Neutrophil (primary cell): ENCODE results near the gene ABAT.
A peak's percentile ranks its signal among the peaks of the same experiment; 100 is the strongest.

ENCODE experiments used
- H3K27ac ChIP-seq: fragments of 200-600 bp; sonication (generic); 2 replicates; pipeline ENCODE4 v1.5.1; 2016; ENCODE audit warnings: mild to moderate bottlenecking, moderate library complexity
- H3K27me3 ChIP-seq: fragments of 200-600 bp; sonication (generic); 2 replicates; pipeline ENCODE4 v1.6.0; 2016; ENCODE audit warnings: mild to moderate bottlenecking
- H3K36me3 ChIP-seq: fragments of 200-600 bp; sonication (generic); 2 replicates; pipeline ENCODE4 v1.5.1; 2017
- H3K4me1 ChIP-seq, 2 experiments: fragments of 200-600 bp in 1 of 2; sonication (generic) in 1 of 2; 1 replicate in 1 of 2; 2 replicates in 1 of 2; pipeline versions ENCODE4 v1.5.1 to v1.6.1; 2013 to 2016; ENCODE audit warnings: low read depth in 1 of 2, low read length in 1 of 2, mild to moderate bottlenecking in 1 of 2, moderate library complexity in 1 of 2; ENCODE audit not compliant: control insufficient read depth in 1 of 2, insufficient read depth in 1 of 2
- H3K4me3 ChIP-seq, 2 experiments: fragments of 200-600 bp in 1 of 2; sonication (generic) in 1 of 2; 1 replicate in 1 of 2; 2 replicates in 1 of 2; pipeline ENCODE4 v1.5.1; 2013 to 2016; ENCODE audit warnings: low read depth in 1 of 2, low read length in 1 of 2, mild to moderate bottlenecking in 1 of 2, moderate library complexity in 1 of 2
- H3K9me3 ChIP-seq: fragments of 200-600 bp; sonication (generic); 2 replicates; pipeline ENCODE4 v1.5.1; 2016
- TF ChIP-seq, protein P1 (sequence below): fragments of 200-600 bp; sonication (generic); IDR thresholded peaks from 2 replicates; pipeline ENCODE4 v1.5.1; 2016; ENCODE audit warnings: antibody characterized with exemption

The ABAT gene

DNA sequence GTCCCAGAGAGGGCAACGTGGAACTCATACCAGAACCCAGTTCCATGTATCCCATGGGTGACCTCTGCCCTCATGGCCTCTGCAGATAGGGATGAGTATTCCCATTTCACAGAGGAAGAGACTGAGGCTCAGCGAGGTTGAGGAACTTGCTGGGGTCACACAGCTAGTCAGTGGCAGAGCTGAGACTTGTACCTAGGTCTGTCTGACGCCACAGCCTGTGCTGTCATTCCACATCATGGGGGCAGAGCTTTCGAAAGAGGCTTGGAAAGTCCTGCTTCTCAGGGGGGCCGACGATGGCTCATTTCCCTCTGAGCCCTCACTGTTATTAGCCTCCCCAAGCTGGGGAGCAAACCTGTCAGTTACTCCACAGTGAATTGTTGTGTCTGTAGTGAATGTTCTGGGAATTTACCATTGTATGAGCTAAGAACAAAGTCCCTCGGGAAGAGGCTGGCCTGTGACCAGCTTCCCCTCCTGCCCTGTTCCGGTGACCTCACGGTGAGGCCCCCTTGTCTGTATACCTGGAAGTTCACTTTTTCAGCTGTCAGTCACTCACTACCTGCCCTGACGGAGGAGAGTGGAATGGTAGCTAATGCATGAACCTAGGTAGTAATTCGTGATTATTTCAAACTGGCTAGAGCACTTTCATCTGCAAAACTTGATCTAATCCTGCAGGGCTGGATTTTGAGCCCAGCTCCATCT lies 44.0 kb upstream of the ABAT start:
- TF ChIP-seq, protein P1, sequence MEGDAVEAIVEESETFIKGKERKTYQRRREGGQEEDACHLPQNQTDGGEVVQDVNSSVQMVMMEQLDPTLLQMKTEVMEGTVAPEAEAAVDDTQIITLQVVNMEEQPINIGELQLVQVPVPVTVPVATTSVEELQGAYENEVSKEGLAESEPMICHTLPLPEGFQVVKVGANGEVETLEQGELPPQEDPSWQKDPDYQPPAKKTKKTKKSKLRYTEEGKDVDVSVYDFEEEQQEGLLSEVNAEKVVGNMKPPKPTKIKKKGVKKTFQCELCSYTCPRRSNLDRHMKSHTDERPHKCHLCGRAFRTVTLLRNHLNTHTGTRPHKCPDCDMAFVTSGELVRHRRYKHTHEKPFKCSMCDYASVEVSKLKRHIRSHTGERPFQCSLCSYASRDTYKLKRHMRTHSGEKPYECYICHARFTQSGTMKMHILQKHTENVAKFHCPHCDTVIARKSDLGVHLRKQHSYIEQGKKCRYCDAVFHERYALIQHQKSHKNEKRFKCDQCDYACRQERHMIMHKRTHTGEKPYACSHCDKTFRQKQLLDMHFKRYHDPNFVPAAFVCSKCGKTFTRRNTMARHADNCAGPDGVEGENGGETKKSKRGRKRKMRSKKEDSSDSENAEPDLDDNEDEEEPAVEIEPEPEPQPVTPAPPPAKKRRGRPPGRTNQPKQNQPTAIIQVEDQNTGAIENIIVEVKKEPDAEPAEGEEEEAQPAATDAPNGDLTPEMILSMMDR: no peak
- Histone ChIP-seq H3K27ac (peak overlapping the region; percentile 99), H3K4me3 (no peak overlapping the region), H3K4me1 (peaks cover 45 to 47% of the 10 kb centered on the region in 2 experiments), H3K36me3 (peaks cover 49% of the 10 kb centered on the region), H3K9me3 (no peaks in the 10 kb centered on the region), H3K27me3 (no peaks in the 10 kb centered on the region)

DNA sequence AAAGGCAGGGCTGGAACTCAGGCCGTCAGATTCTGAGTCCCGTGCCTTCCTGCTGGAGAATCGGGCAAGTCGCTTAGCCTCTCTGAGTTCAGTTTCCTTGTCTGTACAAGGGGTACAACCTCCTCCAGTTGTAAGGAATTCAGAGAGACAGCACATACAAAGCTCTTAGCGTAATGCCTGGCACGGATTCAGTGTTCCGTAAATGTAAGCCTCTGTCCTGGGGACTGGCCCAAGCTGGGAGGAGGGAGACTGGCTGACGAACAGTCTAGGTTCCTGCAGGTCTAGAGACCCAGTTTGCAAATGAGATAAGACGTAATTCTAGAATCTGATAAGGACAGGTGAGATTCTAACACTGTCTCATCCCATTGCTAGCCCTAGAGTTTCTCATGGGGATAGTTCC lies 43.0 kb upstream of the ABAT start:
- H3K27me3 ChIP-seq: no peaks in the 10 kb centered on the region
- TF ChIP-seq, protein P1: no peak
- H3K36me3 ChIP-seq: peaks cover 46% of the 10 kb centered on the region
- H3K4me3 ChIP-seq: peak overlapping the region in 1 of 2 experiments; percentile 45
- peaks cover 46 to 48% of the 10 kb centered on the region in 2 experiments for H3K4me1 ChIP-seq
- H3K9me3 ChIP-seq: no peaks in the 10 kb centered on the region
- peak overlapping the region; percentile 99 for H3K27ac ChIP-seq

DNA sequence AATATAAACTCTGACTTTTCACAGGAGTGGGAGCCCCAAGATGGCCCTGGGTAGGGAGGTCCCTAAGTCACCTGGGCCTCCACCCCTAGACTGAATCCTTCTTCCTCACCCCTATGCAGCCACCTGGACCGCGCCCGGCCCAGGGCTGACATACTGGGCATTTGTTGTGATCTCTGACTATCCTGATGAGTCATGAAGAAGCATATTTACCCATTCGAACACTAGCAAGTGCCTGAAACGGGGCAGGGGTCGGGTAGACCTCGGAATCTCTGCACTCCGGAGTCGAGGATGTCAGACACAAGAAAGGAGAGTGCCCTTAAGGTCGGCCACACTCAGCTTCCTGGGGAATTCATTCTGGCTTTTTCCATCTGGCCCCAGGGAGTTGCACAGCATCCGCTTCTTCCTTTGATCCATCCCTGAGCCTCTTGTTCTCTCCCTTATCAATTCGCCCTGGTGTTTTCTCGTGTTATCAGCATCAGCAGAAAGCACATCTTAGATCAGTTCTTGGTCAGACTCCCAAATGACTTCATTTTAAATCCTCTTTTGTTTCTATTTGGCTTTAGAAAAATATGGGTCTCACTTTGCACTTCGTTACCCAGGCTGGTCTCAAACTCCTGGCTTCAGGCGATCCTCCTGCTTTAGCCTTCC lies 42.5 kb upstream of the ABAT start:
- TF ChIP-seq, protein P1: no peak
- H3K27me3 ChIP-seq: no peaks in the 10 kb centered on the region
- peak overlapping the region; percentile 99 for H3K27ac ChIP-seq
- peaks cover 42% of the 10 kb centered on the region for H3K36me3 ChIP-seq
- H3K4me1 ChIP-seq: peaks cover 46 to 48% of the 10 kb centered on the region in 2 experiments
- peak overlapping the region; percentile 30 to 45 for H3K4me3 ChIP-seq
- no peaks in the 10 kb centered on the region for H3K9me3 ChIP-seq

DNA sequence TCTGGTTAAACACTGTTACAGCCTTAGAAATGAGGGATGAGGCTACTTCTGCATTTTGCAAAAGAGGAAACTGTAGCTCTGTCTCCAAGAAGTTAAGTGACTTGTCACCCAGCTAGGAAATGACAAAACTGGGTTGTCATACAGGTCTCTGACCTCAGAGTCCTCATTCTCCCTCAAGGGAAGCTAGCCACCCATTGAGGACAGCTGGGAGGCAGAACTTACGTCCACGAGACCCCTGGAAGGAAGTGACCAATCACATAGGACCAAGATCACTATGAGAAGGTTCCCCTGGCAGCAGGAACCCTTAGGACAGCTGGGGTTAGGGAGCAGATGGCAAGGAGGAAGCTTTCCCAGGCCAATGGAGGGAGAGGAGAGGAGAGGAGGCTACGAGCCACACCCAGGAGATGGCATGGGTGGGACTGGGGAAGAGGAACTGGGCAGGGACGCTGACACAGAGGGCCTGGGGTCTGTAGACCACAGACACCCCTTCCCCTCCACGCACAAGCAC lies 41.7 kb upstream of the ABAT start:
- H3K27ac ChIP-seq: peak overlapping the region; percentile 99
- no peaks in the 10 kb centered on the region for H3K27me3 ChIP-seq
- peaks cover 46 to 48% of the 10 kb centered on the region in 2 experiments for H3K4me1 ChIP-seq
- TF ChIP-seq, protein P1: peak; percentile 35
- peaks cover 41% of the 10 kb centered on the region for H3K36me3 ChIP-seq
- no peaks in the 10 kb centered on the region for H3K9me3 ChIP-seq
- H3K4me3 ChIP-seq: peak overlapping the region; percentile 30 to 51

DNA sequence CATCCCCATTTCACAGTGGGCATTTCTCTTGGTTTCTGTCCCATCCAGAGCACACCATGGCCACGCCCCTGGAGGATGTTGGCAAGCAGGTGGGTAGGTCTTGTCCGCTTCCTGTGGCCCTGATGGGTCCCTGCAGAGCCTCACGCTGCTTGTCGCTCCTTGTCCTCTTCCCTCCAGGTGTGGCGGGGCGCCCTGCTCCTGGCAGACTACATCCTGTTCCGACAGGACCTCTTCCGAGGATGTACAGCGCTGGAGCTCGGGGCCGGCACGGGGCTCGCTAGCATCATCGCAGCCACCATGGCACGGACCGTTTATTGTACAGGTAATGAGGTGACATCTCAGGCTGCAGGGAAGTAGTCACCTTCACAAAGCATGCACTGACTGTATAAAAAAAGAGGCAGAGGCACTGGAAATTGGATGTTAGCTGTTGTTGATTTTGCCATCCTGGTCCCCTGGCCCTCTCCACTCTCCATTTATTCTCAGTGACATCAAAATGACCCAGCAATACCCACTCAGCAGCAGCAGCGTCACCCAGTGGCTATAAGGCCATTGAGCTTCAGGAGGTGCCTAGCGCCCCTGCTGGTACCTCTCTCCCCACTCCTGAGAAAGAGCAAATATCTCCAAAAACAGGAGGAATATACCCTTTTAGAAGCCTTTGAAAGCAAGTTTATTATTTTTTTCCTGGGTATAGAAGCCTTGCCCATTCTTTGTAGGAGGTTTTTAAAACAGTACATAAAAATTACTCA lies 39.3 kb upstream of the ABAT start:
- peaks cover 36% of the 10 kb centered on the region for H3K36me3 ChIP-seq
- TF ChIP-seq, protein P1: no peak
- no peak overlapping the region for H3K4me3 ChIP-seq
- H3K9me3 ChIP-seq: no peaks in the 10 kb centered on the region
- no peaks in the 10 kb centered on the region for H3K27me3 ChIP-seq
- H3K27ac ChIP-seq: peak overlapping the region; percentile 99
- peaks cover 46 to 48% of the 10 kb centered on the region in 2 experiments for H3K4me1 ChIP-seq
